ENCODE data around the gene TMOD3.

- TF ChIP-seq BHLHE40 (IDR thresholded peaks at IDR 0.05; ENCODE audit: borderline replicate concordance) = no peak
- TF ChIP-seq FOXK2 (IDR thresholded peaks at IDR 0.05) = no peak
- TF ChIP-seq FOXM1 (IDR thresholded peaks at IDR 0.05; ENCODE audit: borderline replicate concordance) = no peak
- no peak for TF ChIP-seq ELF4 (IDR thresholded peaks at IDR 0.05)
- no peak for TF ChIP-seq ZNF384 (IDR thresholded peaks at IDR 0.05)
- no peak for TF ChIP-seq FOXA1 (IDR thresholded peaks at IDR 0.05)
- no peak for TF ChIP-seq SP1 (IDR thresholded peaks at IDR 0.05)
- no peak for TF ChIP-seq LEF1 (IDR thresholded peaks at IDR 0.05; ENCODE audit: borderline replicate concordance)
- TF ChIP-seq TARDBP (IDR thresholded peaks at IDR 0.05) = no peak
- no peak for TF ChIP-seq L3MBTL2 (conservative IDR thresholded peaks at IDR 0.05)
- TF ChIP-seq SUZ12 (IDR thresholded peaks at IDR 0.05) = no peak
Observed at GRCh38 chr15:51825698-51826097, 3.8 kb upstream of the TMOD3 start.
